ENCODE results near the gene SLX4IP.

- TF ChIP-seq CTCF (IDR thresholded peaks at IDR 0.05; ENCODE audit: low read depth, low read length): no peak
- no peak for TF ChIP-seq MAX (IDR thresholded peaks at IDR 0.05; ENCODE audit: low read depth, low read length)
- TF ChIP-seq POLR2A (IDR thresholded peaks at IDR 0.05; ENCODE audit: extremely low read depth, insufficient read length): no peak
- no peak for TF ChIP-seq MYC (IDR thresholded peaks at IDR 0.05; ENCODE audit: low read depth, low read length)
Measured at GRCh38 chr20:10667077-10667401, 231.9 kb downstream of the SLX4IP start.
